Measurements from ENCODE around the gene FADS1.

Gene FADS1

GRCh38 chr11:61776561-61777075, 40.2 kb downstream of the FADS1 start:
- peak; percentile 96 for DNase-seq (ENCODE audit: low spot score)

GRCh38 chr11:61775606-61776554, 40.9 kb downstream of the FADS1 start:
- no peak for DNase-seq (ENCODE audit: low spot score)

GRCh38 chr11:61775106-61775505, 41.7 kb downstream of the FADS1 start:
- DNase-seq (ENCODE audit: low spot score): no peak

- no peak for DNase-seq (ENCODE audit: low spot score)
Measured at GRCh38 chr11:61774411-61774810, 42.4 kb downstream of the FADS1 start.

- no peak for DNase-seq (ENCODE audit: low spot score)
Measured at GRCh38 chr11:61773809-61774208, 43.0 kb downstream of the FADS1 start.

- DNase-seq (ENCODE audit: low spot score): no peak
Measured at GRCh38 chr11:61773356-61773755, 43.4 kb downstream of the FADS1 start.

- no peak for DNase-seq (ENCODE audit: low spot score)
Measured at GRCh38 chr11:61771985-61772455, 44.8 kb downstream of the FADS1 start.

GRCh38 chr11:61771195-61771894, 45.5 kb downstream of the FADS1 start:
- no peak for DNase-seq (ENCODE audit: low spot score)

GRCh38 chr11:61769946-61770683, 46.7 kb downstream of the FADS1 start:
- no peak for DNase-seq (ENCODE audit: low spot score)

GRCh38 chr11:61769169-61769920, 47.5 kb downstream of the FADS1 start:
- DNase-seq (ENCODE audit: low spot score): peak; percentile 74

- no peak for DNase-seq (ENCODE audit: low spot score)
Measured at GRCh38 chr11:61768376-61769076, 48.3 kb downstream of the FADS1 start.

- no peak for DNase-seq (ENCODE audit: low spot score)
Measured at GRCh38 chr11:61766353-61766841, 50.4 kb downstream of the FADS1 start.

- DNase-seq (ENCODE audit: low spot score): no peak
Measured at GRCh38 chr11:61765550-61766253, 51.1 kb downstream of the FADS1 start.

GRCh38 chr11:61764606-61765260, 52.1 kb downstream of the FADS1 start:
- DNase-seq (ENCODE audit: low spot score): no peak

GRCh38 chr11:61763930-61764605, 52.7 kb downstream of the FADS1 start:
- no peak for DNase-seq (ENCODE audit: low spot score)

- no peak for DNase-seq (ENCODE audit: low spot score)
Measured at GRCh38 chr11:61762798-61763197, 54.0 kb downstream of the FADS1 start.

GRCh38 chr11:61762223-61762615, 54.6 kb downstream of the FADS1 start:
- DNase-seq (ENCODE audit: low spot score): no peak

- DNase-seq (ENCODE audit: low spot score): no peak
Measured at GRCh38 chr11:61761440-61762222, 55.2 kb downstream of the FADS1 start.

All from hepatic stellate cell (primary cell).